ENCODE results near the gene PRKACA.

The PRKACA gene

DNA sequence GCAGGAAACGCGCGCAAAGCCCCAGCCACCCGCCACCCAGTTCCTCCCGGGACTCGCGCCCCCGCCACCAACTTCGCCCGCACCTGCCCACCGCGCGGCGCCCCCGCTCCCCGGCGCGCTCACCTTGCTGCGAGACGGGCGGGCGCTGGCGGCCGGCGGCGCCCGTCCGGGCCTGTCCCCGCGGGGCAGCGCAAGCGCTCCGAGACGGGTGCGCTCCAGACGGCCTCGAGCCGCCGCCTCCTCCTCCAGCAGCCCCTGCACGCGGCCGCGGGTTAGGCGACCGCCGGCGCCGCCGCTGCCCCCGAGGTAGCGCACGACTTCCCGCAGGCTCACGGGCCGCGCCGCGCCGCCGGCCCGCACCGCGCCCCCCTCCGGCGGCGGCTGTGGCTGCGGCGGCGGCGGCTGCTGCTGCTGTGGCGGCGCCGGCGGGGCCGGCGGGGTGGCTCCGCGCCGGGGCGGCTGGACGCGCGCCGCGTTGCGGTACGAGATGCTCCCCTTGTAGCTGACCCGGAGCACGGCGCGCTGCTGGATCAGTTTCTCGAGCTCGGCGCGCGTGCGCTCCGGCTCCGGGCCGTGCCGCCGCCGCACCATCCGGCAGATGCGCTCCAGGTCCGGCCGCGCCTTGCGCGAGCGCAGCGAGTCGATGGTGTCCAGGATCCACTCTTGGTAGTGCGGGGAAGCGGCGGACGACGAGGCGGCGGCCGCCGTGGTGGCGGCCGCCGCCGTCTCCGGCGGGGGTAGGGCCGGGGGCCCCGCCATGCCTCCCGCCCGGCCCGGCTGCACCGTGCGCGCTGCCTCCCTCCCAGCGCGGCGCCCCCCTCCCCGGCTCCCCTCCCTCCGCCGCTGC lies 27.7 kb downstream of the PRKACA start:
- peak overlapping the region; percentile 90 for H3K27ac ChIP-seq
- no peak for TF ChIP-seq ZFX (IDR thresholded peaks at IDR 0.05; ENCODE audit: borderline replicate concordance)
- TF ChIP-seq, protein P1, sequence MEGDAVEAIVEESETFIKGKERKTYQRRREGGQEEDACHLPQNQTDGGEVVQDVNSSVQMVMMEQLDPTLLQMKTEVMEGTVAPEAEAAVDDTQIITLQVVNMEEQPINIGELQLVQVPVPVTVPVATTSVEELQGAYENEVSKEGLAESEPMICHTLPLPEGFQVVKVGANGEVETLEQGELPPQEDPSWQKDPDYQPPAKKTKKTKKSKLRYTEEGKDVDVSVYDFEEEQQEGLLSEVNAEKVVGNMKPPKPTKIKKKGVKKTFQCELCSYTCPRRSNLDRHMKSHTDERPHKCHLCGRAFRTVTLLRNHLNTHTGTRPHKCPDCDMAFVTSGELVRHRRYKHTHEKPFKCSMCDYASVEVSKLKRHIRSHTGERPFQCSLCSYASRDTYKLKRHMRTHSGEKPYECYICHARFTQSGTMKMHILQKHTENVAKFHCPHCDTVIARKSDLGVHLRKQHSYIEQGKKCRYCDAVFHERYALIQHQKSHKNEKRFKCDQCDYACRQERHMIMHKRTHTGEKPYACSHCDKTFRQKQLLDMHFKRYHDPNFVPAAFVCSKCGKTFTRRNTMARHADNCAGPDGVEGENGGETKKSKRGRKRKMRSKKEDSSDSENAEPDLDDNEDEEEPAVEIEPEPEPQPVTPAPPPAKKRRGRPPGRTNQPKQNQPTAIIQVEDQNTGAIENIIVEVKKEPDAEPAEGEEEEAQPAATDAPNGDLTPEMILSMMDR (IDR thresholded peaks at IDR 0.05) = peak; percentile 46; the same call in 1 of the 2 replicates

DNA sequence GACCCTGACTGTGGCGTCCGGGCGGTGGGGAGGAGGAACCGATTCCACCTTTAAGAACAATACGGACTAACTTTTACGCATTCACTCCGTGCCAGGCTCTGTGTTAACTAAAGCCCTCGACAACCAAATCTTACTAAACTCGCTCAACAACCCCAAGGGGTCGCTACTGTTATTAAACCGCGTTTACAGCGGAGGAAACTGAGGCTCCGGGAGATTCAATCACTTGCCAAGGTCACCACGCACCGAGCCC lies 28.2 kb downstream of the PRKACA start:
- peak overlapping the region; percentile 90 for H3K27ac ChIP-seq
- TF ChIP-seq, protein P1 (IDR thresholded peaks at IDR 0.05) = no peak
- no peak for TF ChIP-seq ZFX (IDR thresholded peaks at IDR 0.05; ENCODE audit: borderline replicate concordance)

DNA sequence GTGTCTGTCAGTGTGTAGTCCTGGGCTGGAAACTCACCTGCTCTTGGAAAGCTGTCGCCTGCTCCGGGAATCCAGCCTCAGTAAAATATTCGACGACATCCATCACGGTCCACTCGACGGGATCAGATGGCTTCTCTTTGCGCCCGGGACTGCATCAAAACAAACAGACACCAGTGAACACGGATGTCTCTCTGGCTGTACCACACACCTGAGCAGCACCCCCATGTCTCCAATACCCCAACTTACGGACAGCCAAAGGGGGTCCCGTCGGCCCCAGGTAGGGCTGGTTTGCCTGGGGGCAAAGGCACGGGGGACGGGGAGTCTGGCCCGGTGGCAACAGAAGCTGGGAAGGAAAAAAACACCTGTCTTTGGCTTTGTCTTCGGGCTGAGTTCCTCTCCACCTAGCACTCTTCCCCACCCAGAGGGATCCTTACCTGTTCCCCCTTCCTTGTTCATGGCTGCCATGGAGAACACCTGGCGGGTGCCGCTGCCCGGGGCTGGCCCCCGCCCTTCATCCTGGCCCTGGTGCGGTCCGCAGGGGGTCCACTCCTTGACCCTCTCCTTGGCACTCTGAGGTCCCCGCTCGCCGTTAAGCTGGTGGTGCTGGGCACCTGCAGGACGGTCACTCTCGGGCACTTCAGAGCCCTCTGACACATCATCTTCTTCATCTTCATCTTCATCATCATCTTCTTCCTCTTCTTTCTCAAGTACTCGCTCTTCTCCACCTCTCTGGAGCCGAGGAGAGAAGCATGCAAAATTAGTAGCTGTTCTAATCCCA lies 28.7 kb downstream of the PRKACA start:
- TF ChIP-seq ZFX (IDR thresholded peaks at IDR 0.05; ENCODE audit: borderline replicate concordance) = no peak
- H3K27ac ChIP-seq = peak overlapping the region; percentile 90

DNA sequence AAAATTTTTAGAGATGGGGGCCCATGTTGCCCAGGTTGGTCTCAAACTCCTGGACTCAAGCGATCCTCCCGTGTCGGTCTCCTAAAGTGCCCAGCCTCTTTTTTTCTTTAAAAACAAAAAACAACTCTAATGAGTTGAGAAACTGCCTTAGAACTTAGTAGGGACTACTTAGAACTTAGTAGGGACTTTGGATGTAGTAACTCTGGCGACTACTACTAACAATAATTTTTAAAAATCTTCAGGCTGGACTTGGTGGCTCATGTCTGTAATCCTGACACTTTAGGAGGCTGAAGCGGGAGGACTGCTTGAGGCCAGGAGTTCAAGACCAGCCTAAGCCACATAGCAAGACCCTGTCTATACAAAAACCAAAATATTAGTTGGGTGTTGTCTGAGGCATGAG lies 31.5 kb downstream of the PRKACA start:
- TF ChIP-seq ZFX (IDR thresholded peaks at IDR 0.05; ENCODE audit: borderline replicate concordance) = no peak
- TF ChIP-seq, protein P1 (IDR thresholded peaks at IDR 0.05) = no peak

DNA sequence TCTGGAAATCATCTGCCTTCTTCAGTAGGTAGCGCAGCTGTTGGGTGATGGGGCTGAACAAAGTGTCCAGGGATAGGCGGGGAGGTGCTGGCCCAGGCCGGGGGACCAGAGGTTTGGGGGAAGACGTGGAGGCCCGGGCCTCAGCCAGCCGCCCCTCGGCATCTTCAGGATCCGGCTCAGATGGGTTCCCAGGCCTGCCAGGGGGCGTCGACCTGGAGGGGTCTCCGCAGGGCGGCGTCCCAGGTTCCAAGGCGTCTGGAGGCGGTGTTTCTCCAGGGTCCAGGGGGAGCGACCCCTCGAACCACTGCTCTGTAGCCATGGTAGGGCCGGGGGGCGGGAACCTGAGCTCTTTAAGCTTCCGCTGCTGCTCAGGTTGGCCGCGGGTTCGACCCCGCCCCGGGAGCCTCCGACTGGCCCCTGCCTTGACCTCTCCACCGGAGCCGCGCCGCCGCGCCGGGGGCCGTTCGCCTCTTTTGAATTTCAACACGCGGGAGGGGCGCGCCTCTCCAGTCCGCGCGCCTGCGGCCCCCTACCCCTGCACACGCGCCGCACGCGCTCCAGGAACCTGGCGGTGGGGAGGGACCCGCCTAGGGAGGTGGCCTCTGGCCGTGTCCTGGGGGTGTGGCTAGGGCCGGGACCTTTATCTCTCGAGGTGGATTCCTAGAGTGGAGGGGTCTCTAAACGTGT lies 32.1 kb downstream of the PRKACA start, which contains the start of gene C19orf67:
C19orf67 (minus strand) TSS at position 475 of the 687 bp plus-strand sequence; CDS start at position 319, 156 bp downstream.
- H3K27ac ChIP-seq = peak within 1 kb of the TSS; percentile 90
- TF ChIP-seq ZFX (IDR thresholded peaks at IDR 0.05; ENCODE audit: borderline replicate concordance) = no peak
- TF ChIP-seq, protein P1 (IDR thresholded peaks at IDR 0.05) = no peak

More for the DNA sequence above, 31.5 kb downstream of the PRKACA start:
- peak overlapping the region; percentile 90; the same call in 1 of the 2 replicates for H3K27ac ChIP-seq

DNA sequence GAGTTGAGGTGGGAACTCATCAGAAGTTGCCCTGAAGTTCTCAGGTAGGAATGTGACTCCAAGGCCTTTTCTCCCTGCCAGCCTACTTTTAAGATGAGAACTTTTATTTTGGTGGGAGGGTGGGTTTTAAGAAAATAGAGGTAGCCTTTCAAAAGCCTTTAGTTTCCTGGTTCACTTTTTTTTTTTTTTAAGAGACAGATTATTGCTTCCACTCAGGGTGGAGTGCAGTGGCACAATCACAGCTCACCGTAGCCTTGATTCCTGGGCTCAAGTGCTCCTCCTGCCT lies 34.9 kb downstream of the PRKACA start:
- no peak for TF ChIP-seq ZFX (IDR thresholded peaks at IDR 0.05; ENCODE audit: borderline replicate concordance)
- TF ChIP-seq, protein P1 (IDR thresholded peaks at IDR 0.05) = no peak
- peak overlapping the region; percentile 83 for H3K27ac ChIP-seq

DNA sequence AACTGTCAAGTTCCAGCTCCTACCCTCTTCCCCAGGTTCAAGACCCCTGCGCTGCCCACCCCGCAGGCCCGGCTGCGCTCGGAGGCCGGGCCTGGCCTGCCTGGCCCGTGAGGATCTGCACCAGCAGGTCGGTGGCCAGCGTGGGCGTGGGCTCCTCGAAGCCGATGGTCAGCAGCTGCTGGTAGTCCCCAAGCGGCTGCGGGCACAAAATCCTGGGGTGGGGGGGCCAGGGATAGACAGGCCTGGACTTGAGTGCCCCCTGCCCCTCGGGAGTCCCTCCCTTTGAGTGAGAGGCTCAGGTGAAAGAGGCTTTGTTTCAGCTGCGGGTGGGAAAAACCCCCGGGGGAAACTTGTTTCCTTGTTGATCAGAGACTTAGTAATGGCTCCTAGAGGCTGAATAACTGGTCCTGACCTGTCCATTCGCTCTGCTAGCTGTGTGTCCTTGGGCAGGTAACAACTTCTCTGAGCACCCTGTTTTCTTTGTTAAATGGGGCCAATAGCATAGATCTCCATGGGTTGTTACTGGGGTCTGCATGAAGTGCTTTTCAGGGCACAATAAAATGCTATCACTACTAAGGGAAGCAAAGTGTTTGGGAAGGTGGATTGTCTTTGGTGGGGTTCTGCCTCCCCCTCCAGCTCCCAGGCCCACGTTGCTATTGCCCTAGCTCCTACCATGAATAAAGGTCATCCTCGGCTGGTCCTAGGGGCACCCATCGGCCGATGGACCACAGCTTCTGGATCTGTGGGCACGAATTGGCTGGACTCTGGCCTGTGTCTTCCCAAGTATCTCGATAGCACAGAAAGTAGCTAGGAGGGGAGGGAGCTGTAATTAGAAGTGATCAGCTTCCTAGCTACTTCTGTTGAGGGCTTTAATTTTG lies 35.5 kb downstream of the PRKACA start:
- TF ChIP-seq, protein P1 (IDR thresholded peaks at IDR 0.05) = no peak
- peak overlapping the region; percentile 83 for H3K27ac ChIP-seq

Measured in 22Rv1 (cell line).